ENCODE results near the gene TRIM27. TPM values are rescaled to one million over a fixed set of nuclear protein-coding genes. Genes with fewer than 3 reads are reported as not detected.

Gene TRIM27
- total and polyA plus RNA-seq, 10 of the 15 experiments (the other 5 are each of a cell fraction or from before 2014, with no cell fraction given), result 18.5 to 74.7 (median 58.0) TPM

- Histone ChIP-seq H3K4me1 (ENCODE audit: control insufficient read depth, insufficient read depth, low read length) (peaks cover 2% of the 10 kb centered on the region; the same call in 1 of the 2 replicates), H3K79me2 (ENCODE audit: control insufficient read depth, insufficient read depth, low read length) (no peaks in the 10 kb centered on the region), H3K27ac (ENCODE audit: control insufficient read depth, insufficient read depth) (no peak overlapping the region), H3K4me2 (ENCODE audit: control insufficient read depth, insufficient read depth) (peak overlapping the region; percentile 74), H3K27me3 (replicated peaks in 1 of 2; ENCODE audit: control insufficient read depth in 2 of 2, insufficient read depth in 2 of 2, low read length in 1 of 2) (no peaks in the 10 kb centered on the region; a peak in 1 of 4 replicates), H3K9me3 (replicated peaks; ENCODE audit: control insufficient read depth, insufficient read depth, low read length) (peaks cover 2% of the 10 kb centered on the region; the same call in 2 of the 3 replicates), H3K9ac (ENCODE audit: control insufficient read depth, insufficient read depth, low read length) (peak overlapping the region; percentile 57; the same call in 1 of the 2 replicates), H3K36me3 (ENCODE audit: control insufficient read depth in 2 of 2, insufficient read depth in 2 of 2, low read length in 1 of 2) (no peaks in the 10 kb centered on the region), H2AFZ (ENCODE audit: control insufficient read depth, low read depth, low read length) (peak overlapping the region; percentile 89), H3K4me3 (peak overlapping the region; percentile 92), H4K20me1 (ENCODE audit: control insufficient read depth, insufficient read depth) (no peaks in the 10 kb centered on the region)
- TF ChIP-seq ELK1 (IDR thresholded peaks at IDR 0.05; ENCODE audit: low read depth, low read length) (no peak), RBBP5 (conservative IDR thresholded peaks at IDR 0.05) (no peak), TCF3 (IDR thresholded peaks at IDR 0.05; ENCODE audit: borderline replicate concordance, insufficient read depth, low read depth, low read length) (no peak), CTCF (IDR thresholded peaks at IDR 0.05 in 2 of 3, conservative IDR thresholded peaks at IDR 0.05 in 1 of 3; ENCODE audit: control insufficient read depth in 2 of 3, extremely low read depth in 1 of 3, insufficient read depth in 1 of 3, low read depth in 3 of 3, low read length in 3 of 3) (peak in 1 of 3 experiments; percentile 24; a peak in 1 of 6 replicates), SREBF1 (IDR thresholded peaks at IDR 0.05; ENCODE audit: low read length) (no peak), BACH1 (IDR thresholded peaks at IDR 0.05; ENCODE audit: borderline replicate concordance) (no peak), USF2 (IDR thresholded peaks at IDR 0.05; ENCODE audit: borderline replicate concordance, low read depth, low read length) (no peak), E2F8 (IDR thresholded peaks at IDR 0.05; ENCODE audit: low read depth, partially characterized antibody) (no peak), ZSCAN29 (IDR thresholded peaks at IDR 0.05) (0 out of 2 replicates have a peak, but pooled peaks have one; percentile 67)
- ChIA-PET SMC1A (ENCODE audit: uncharacterized antibody, unreplicated experiment) (interaction anchor here (1.0 to 1.8 kb wide), 4 partner anchors 15 to 88 kb away, joined by 3 to 8 read pairs (median 5); no protein-coding TSS in a partner anchor), POLR2A (no interaction called here), CTCF (interaction anchor here (0.6 to 4.6 kb wide), 5 partner anchors 24 to 154 kb away, joined by 3 to 26 read pairs (median 3); no protein-coding TSS in a partner anchor), RAD21 (ENCODE audit: unreplicated experiment) (no interaction called here)
- WGBS (ENCODE audit: insufficient coverage, insufficient replicate concordance, low lambda C conversion rate, missing lambda C conversion rate), result 47% methylated on average over 25 of the region's 25 CpGs
- ATAC-seq, result peak; percentile 12
- no peak for DNase-seq (ENCODE audit: low read depth, low spot score)
- in situ Hi-C loops (cut with MboI) (no loop called here), intact Hi-C loops (cut with micrococcal nuclease; ENCODE audit: unreplicated experiment) (no loop called here)
- FAIRE-seq, result no peak
- no TSS peak for BruUV-seq (replicated peaks)
These were observed 59.4 kb downstream of the TRIM27 start for GRCh38 chr6:28864326-28864923.
